ENCODE results near the gene PHF21A.

DNA sequence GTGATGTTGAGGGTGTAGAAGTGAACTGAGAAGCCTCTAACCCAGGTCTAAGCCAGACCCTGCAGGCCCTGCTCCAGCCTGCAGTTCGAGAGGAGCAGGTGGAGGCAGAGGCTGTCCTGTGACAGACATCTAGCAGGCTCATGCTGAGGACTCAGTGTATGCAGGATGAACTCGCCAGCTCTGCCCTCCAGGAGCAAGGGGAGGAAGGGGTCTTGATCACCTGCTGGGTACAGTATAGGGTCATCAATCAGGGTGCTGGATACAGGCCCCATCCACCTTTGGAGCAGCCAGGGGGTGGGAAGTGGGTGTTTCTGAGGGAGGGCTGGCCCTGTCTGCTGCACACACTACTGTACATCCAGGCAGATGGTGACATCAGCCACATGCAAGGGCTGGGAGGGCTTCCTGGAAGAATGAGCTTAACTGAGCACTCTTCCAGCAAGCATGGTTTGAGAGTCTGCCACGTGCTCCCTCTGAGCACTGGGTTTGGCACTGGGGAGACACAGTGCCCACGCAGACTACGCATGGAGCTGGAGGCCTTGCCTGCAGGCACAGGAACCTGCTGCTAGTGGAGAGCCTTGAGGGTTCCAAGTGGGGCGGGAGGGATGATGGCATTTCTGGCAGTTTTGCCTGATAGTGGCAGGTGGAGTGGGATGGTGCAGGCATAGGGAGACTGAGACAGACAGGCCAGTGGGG is 226.6 kb downstream of the PHF21A start:
- TF ChIP-seq, protein P1, sequence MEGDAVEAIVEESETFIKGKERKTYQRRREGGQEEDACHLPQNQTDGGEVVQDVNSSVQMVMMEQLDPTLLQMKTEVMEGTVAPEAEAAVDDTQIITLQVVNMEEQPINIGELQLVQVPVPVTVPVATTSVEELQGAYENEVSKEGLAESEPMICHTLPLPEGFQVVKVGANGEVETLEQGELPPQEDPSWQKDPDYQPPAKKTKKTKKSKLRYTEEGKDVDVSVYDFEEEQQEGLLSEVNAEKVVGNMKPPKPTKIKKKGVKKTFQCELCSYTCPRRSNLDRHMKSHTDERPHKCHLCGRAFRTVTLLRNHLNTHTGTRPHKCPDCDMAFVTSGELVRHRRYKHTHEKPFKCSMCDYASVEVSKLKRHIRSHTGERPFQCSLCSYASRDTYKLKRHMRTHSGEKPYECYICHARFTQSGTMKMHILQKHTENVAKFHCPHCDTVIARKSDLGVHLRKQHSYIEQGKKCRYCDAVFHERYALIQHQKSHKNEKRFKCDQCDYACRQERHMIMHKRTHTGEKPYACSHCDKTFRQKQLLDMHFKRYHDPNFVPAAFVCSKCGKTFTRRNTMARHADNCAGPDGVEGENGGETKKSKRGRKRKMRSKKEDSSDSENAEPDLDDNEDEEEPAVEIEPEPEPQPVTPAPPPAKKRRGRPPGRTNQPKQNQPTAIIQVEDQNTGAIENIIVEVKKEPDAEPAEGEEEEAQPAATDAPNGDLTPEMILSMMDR (IDR thresholded peaks at IDR 0.05; ENCODE audit: low read depth, low read length) = no peak
- no peak for TF ChIP-seq EZH2phosphoT487 (IDR thresholded peaks at IDR 0.05; ENCODE audit: low read depth)

Data from OCI-LY3 (cell line).